Measurements from ENCODE around the gene POLD4. TPM values are rescaled to one million over a fixed set of nuclear protein-coding genes. Genes with fewer than 3 reads are reported as not detected.

Gene POLD4
- total RNA-seq, 1 experiment from 2014 or later: 44.2 TPM

GRCh38 chr11:67302571-67303131 is 50.7 kb downstream of the POLD4 start (continued):
- no peak for TF ChIP-seq CTCF (IDR thresholded peaks at IDR 0.05 in 2 of 3, conservative IDR thresholded peaks at IDR 0.05 in 1 of 3; ENCODE audit: borderline replicate concordance in 1 of 3, insufficient read depth in 1 of 3, low read depth in 2 of 3, low read length in 2 of 3)

DNA sequence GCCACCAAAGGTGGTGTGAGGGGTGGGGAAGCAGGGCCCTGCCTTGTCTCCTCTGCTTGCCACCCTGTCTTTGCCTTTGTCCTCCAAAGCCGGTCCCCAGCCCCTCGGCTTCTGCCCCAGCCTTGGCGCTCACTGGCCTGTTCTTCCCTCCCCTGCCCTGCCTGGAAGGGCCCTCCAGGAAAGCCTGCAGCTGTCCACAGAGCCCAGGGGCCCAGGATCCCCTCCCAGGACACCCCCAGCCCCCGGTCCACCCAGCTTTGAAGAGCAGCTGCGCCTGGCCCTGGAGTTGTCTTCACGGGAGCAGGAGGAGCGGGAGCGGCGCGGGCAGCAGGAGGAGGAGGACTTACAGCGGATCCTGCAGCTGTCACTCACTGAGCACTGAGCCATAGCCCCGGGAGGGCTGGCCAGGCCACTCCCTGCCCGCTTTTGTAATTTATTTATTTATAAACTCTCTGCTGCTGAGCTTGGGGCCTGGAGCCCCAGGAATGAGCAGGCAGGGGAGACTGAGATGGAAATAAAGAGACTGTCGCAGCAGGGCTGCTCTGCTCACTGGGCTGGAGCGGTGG is 51.3 kb downstream of the POLD4 start:
- ChIA-PET CTCF (interaction anchor here (1.5 kb wide), 1 partner anchor 15 kb away, joined by 9 read pairs; no protein-coding TSS in a partner anchor), RAD21 (ENCODE audit: low non-redundant PET in 1 of 2, low total read pairs in 2 of 2, uncharacterized antibody in 2 of 2, unreplicated experiment in 2 of 2) (no interaction called here), POLR2A (interaction anchor here (1.0 to 2.4 kb wide), 2 partner anchors 14 to 51 kb away, joined by 3 to 11 read pairs; partner anchors contain the start of gene ANKRD13D)
- BruUV-seq (replicated peaks): no TSS peak
- Histone ChIP-seq H3K9me2 (ENCODE audit: insufficient read depth) (no peaks in the 10 kb centered on the region), H3K27me3 (ENCODE audit: insufficient read depth, low read length) (no peaks in the 10 kb centered on the region), H3K4me2 (ENCODE audit: low read length) (peak overlapping the region; percentile 95; the same call in 1 of the 2 replicates), H4K20me1 (ENCODE audit: insufficient read depth) (no peaks in the 10 kb centered on the region), H3K9me3 (ENCODE audit: control insufficient read depth in 1 of 2, insufficient read depth in 1 of 2, low read depth in 1 of 2, low read length in 2 of 2) (no peaks in the 10 kb centered on the region), H3K36me3 (ENCODE audit: control insufficient read depth in 1 of 2, insufficient read depth in 2 of 2, low read length in 2 of 2) (peaks cover 4 to 10% of the 10 kb centered on the region in 2 experiments; a peak in 1 of 4 replicates), H2AFZ (ENCODE audit: low read depth, low read length, poor library complexity, severe bottlenecking) (no peak overlapping the region), H3K27ac (ENCODE audit: low read depth, low read length) (peak overlapping the region; percentile 85), H3K9ac (ENCODE audit: low read length) (peak overlapping the region; percentile 90; the same call in 1 of the 2 replicates), H3K79me2 (ENCODE audit: insufficient read depth, low read length) (peaks cover 15% of the 10 kb centered on the region), H3K4me3 (replicated peaks in 1 of 2; ENCODE audit: low read depth in 1 of 2, low read length in 2 of 2) (peak overlapping the region; percentile 79 to 91; a peak in 3 of 4 replicates), H3K4me1 (ENCODE audit: control insufficient read depth in 1 of 2, insufficient read depth in 2 of 2, low read length in 2 of 2) (peaks cover 21 to 25% of the 10 kb centered on the region in 2 experiments)
- ATAC-seq (no peak), DNase-seq (ENCODE audit: low read depth, low spot score) (no peak)
- intact Hi-C loops (cut with micrococcal nuclease): no loop called here
- TF ChIP-seq ZNF274 (IDR thresholded peaks at IDR 0.05; ENCODE audit: low read depth, low read length): no peak
